H1 (cell line): ENCODE results near the gene RIPOR3. TPM values are rescaled to one million over a fixed set of nuclear protein-coding genes. Genes with fewer than 3 reads are reported as not detected.

ENCODE experiments used
- CBX8 ChIP-seq: fragments of 300-800, 300-1000 bp; sonication (generic); IDR thresholded peaks from 2 replicates; pipeline ENCODE4 v1.7.1; 2016; ENCODE audit warnings: low read depth, low read length, borderline replicate concordance
- CHD1 ChIP-seq: IDR thresholded peaks from 2 replicates; pipeline ENCODE4 v1.6.1; 2012; ENCODE audit warnings: low read depth, low read length, improper control_type of control experiment
- CHD2 ChIP-seq: IDR thresholded peaks from 2 replicates; pipeline ENCODE4 v1.6.1; 2012; ENCODE audit warnings: low read length, improper control_type of control experiment
- CTCF ChIP-seq, 3 experiments: IDR thresholded peaks; 1 replicate in 2 of 3; 2 replicates in 1 of 3; pipeline versions ENCODE4 v1.5.1 to v1.6.1; 2011; ENCODE audit warnings: low read length in 3 of 3, mild to moderate bottlenecking in 3 of 3, inconsistent platforms in 2 of 3, low read depth in 1 of 3, moderate library complexity in 1 of 3; ENCODE audit not compliant: insufficient read depth in 1 of 3; ENCODE audit errors: control extremely low read depth in 1 of 3
- EGR1 ChIP-seq: IDR thresholded peaks from 2 replicates; pipeline ENCODE4 v1.6.1; 2011; ENCODE audit warnings: low read depth, low read length, borderline replicate concordance
- EP300 ChIP-seq, 2 experiments: IDR thresholded peaks; 1 replicate in 1 of 2; 2 replicates in 1 of 2; pipeline ENCODE4 v1.6.1; 2011 to 2012; ENCODE audit warnings: low read depth in 2 of 2, low read length in 2 of 2, mild to moderate bottlenecking in 2 of 2, borderline replicate concordance in 1 of 2, inconsistent platforms in 1 of 2, moderate library complexity in 1 of 2
- FOSL1 ChIP-seq: IDR thresholded peaks from 2 replicates; pipeline ENCODE4 v1.6.1; 2011; ENCODE audit warnings: mild to moderate bottlenecking, low read depth, low read length, moderate library complexity; ENCODE audit not compliant: insufficient read depth
- MAFK ChIP-seq: IDR thresholded peaks from 2 replicates; pipeline ENCODE4 v1.6.1; 2012; ENCODE audit warnings: low read depth, mild to moderate bottlenecking, improper control_type of control experiment, low read length
- PHF8 ChIP-seq: fragments of 200-600 bp; sonication (generic); conservative IDR thresholded peaks from 2 replicates; pipeline ENCODE4 v1.7.1; 2012; ENCODE audit warnings: low read depth, mild to moderate bottlenecking, inconsistent platforms, low read length, moderate library complexity
- RFX5 ChIP-seq: IDR thresholded peaks from 2 replicates; pipeline ENCODE4 v1.6.1; 2011; ENCODE audit warnings: low read depth, low read length, improper control_type of control experiment, borderline replicate concordance
- SAP30 ChIP-seq: fragments of 300-600 bp; sonication (generic); IDR thresholded peaks from 2 replicates; pipeline ENCODE4 v1.7.1; 2012; ENCODE audit warnings: low read length, moderate library complexity, mild to moderate bottlenecking, inconsistent platforms; ENCODE audit not compliant: insufficient read depth, insufficient replicate concordance
- SP4 ChIP-seq: IDR thresholded peaks from 2 replicates; pipeline ENCODE4 v1.6.1; 2012; ENCODE audit warnings: low read length, inconsistent platforms
- SUZ12 ChIP-seq: fragments of 200-600 bp; sonication (generic); IDR thresholded peaks from 2 replicates; pipeline ENCODE4 v1.6.1; 2012; ENCODE audit warnings: mild to moderate bottlenecking, inconsistent platforms, low read length, moderate library complexity, mixed read lengths
- TAF7 ChIP-seq: optimal IDR thresholded peaks from 2 replicates; pipeline ENCODE3; 2011; ENCODE audit warnings: low read depth, mild to moderate bottlenecking, inconsistent platforms, low read length, moderate library complexity, borderline replicate concordance
- USF2 ChIP-seq: IDR thresholded peaks from 2 replicates; pipeline ENCODE4 v1.6.1; 2011; ENCODE audit warnings: low read length, improper control_type of control experiment
- polyA plus RNA-seq, 7 experiments: library from polyadenylated mRNA; depleted of rRNA in 3 of 7; stranded (reverse) in 5 of 7; unstranded in 2 of 7; fragments of >200 nt in 5 of 7; fragments of 200-250 nt in 2 of 7; gene quantifications; 1 replicate in 5 of 7; 2 replicates in 1 of 7; 4 replicates in 1 of 7; pipeline versions ENCODE4 v1.2.1 to v1.2.3, GENCODE V29; 2011 to 2013; ENCODE audit warnings: missing spikeins in 2 of 7, mixed read lengths in 2 of 7
- total RNA-seq: library from RNA; stranded (reverse); fragmentation: NEBNext Ultra II Directional; extraction: Animal tissue kit (Norgen Biotek cat#: 25700); gene quantifications from 2 replicates; pipeline ENCODE4 v1.2.1, GENCODE V29; 2021

RIPOR3 gene
- total and polyA plus RNA-seq, 2 of the 8 experiments (the other 6 are each of a cell fraction or from before 2014, with no cell fraction given) = 3.6 to 4.5 TPM

GRCh38 chr20:50569864-50570836 lies 121.2 kb downstream of the RIPOR3 start (continued):
- TF ChIP-seq MAFK (peak; percentile 33; the same call in 1 of the 2 replicates), USF2 (no peak), CHD2 (no peak), PHF8 (no peak), SAP30 (no peak), EP300 (IDR thresholded peaks at IDR 0.05; ENCODE audit: borderline replicate concordance in 1 of 2, low read depth in 2 of 2, low read length in 2 of 2) (no peak), SUZ12 (no peak), TAF7 (no peak), CTCF (IDR thresholded peaks at IDR 0.05; ENCODE audit: control extremely low read depth in 1 of 3, insufficient read depth in 1 of 3, low read depth in 1 of 3, low read length in 3 of 3) (peak; percentile 51 to 71 (median 67)), EGR1 (no peak), SP4 (no peak), FOSL1 (no peak), CBX8 (no peak), CHD1 (no peak), RFX5 (no peak)
